Astrocyte of the cerebellum (primary cell): ENCODE data around the gene KTN1.

Experiments used
- DNase-seq: peaks from one replicate; pipeline ENCODE4 v3.0.0-alpha.2; 2011; ENCODE audit warnings: low read depth
- H3K4me3 ChIP-seq: 2 replicates; pipeline ENCODE4 v1.5.1; 2011; ENCODE audit warnings: mild to moderate bottlenecking, low read depth, low read length, moderate library complexity
- in situ Hi-C: cut with HindIII; loops from 2 replicates; pipeline ENCODE4 v1.10.0; 2017; ENCODE audit warnings: low sequenced_read_pairs
- TF ChIP-seq, protein P1 (sequence below): IDR thresholded peaks from 2 replicates; pipeline ENCODE4 v1.5.1; 2012; ENCODE audit warnings: low read length, low read depth, moderate library complexity, mild to moderate bottlenecking; ENCODE audit errors: missing control alignments

Gene KTN1

DNA sequence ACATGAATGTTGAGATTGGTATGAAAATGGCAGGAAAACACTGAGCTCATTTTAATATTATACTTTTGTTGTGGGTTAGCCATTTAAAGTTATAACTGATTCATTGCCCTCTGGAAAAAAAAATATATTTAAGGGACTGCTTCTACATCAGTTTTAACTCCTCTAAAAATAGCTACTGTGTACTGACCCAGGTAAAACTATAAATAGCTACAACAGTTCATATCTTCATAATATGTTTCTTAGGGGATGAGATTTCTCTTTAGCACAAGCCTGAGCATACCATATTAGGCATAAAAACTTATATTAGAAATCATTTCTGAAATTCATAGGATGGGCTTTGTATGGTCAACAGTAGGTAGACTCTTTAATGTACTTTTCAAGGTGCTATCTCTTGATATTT is 81.0 kb downstream of the KTN1 start:
- in situ Hi-C loops: no loop called here
- no peak overlapping the region for H3K4me3 ChIP-seq
- DNase-seq: no peak
- TF ChIP-seq, protein P1, sequence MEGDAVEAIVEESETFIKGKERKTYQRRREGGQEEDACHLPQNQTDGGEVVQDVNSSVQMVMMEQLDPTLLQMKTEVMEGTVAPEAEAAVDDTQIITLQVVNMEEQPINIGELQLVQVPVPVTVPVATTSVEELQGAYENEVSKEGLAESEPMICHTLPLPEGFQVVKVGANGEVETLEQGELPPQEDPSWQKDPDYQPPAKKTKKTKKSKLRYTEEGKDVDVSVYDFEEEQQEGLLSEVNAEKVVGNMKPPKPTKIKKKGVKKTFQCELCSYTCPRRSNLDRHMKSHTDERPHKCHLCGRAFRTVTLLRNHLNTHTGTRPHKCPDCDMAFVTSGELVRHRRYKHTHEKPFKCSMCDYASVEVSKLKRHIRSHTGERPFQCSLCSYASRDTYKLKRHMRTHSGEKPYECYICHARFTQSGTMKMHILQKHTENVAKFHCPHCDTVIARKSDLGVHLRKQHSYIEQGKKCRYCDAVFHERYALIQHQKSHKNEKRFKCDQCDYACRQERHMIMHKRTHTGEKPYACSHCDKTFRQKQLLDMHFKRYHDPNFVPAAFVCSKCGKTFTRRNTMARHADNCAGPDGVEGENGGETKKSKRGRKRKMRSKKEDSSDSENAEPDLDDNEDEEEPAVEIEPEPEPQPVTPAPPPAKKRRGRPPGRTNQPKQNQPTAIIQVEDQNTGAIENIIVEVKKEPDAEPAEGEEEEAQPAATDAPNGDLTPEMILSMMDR: no peak

DNA sequence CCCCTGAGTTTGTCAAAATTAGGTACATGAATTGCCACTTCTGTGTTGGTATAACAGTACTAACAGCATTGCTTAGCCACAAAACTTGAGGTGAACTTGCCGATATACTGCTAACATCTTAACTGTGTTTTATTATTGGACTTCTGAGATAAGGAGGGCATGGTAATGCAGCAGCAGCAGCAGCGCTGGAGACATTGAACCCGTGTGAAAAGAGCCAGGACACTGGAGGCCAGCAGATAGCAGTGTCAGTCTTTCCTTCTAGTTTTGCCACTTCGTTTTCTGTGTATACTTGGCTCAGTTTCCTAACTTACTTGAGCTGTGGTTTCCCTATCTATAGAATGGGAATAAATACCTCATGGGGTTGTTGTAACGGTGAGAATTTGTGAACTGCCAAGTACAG is 82.7 kb downstream of the KTN1 start:
- in situ Hi-C loops: no loop called here
- TF ChIP-seq, protein P1: no peak
- DNase-seq: no peak
- no peak overlapping the region for H3K4me3 ChIP-seq

DNA sequence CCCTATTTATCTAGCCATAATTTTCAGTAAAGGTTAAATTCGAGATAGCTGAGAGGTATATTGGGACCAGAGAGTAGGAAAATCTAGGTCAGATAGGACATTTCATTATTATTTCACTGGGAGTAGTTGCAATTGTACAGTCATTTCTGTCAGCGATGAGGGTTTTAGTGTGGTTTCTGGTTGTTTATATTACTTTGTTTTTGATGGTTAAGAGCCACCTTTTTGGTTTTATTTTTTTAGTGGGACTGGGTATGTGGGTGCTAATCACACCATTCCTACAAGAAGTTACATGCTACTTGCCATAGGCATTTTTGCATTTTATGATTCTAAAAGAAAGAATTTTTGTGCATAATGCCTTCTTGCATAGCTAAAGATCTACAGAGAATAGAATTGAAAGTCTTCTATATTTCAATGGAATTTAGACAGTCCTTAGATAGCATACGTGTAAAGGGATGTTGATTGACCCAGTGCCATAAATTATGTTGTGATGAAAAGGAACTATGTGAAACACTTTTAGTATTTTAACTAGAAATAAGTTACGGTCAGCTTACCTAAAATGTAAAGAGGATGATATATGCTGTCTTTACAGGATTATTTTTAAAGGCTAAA is 85.2 kb downstream of the KTN1 start:
- H3K4me3 ChIP-seq: no peak overlapping the region
- peak; percentile 24 for DNase-seq
- TF ChIP-seq, protein P1: no peak
- in situ Hi-C loops: no loop called here

DNA sequence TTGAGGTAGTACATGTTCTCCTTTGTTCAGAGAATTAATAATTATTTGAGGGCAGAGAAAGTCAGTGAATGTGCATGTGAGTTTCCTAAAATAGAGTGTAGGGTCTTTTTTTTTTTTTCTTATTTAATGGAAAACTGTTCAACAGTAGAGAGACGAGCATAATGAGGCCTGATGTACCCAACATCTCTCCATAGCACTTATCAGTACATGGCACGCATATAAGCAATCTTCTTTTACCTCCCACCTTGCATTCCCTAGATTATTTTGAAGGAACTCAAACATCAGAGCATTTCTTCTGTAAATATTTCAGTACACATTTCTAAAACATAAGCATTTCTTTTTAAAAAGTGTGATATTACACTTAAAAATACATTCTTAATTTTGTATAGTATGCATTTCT is 87.8 kb downstream of the KTN1 start:
- TF ChIP-seq, protein P1: no peak
- in situ Hi-C loops: no loop called here
- DNase-seq: no peak
- H3K4me3 ChIP-seq: no peak overlapping the region

DNA sequence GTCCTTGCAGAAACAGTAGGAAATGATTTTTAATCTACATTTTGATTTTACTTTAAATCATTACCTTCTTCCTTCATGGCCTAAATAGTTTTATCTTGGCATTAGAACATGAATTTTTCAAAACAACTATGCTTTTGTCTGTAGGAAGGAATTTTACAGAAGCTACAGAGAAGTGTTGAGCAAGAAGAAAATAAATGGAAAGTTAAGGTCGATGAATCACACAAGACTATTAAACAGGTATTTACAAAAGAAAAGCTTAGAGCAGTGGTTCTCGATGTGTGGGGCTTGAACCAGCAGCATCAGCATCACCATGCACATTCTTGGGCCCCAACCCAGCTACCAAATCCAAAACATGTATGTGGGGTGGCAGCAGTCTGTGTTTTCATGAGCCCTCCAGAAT is 91.6 kb downstream of the KTN1 start:
- in situ Hi-C loops: no loop called here
- no peak overlapping the region for H3K4me3 ChIP-seq
- TF ChIP-seq, protein P1: no peak
- DNase-seq: no peak

DNA sequence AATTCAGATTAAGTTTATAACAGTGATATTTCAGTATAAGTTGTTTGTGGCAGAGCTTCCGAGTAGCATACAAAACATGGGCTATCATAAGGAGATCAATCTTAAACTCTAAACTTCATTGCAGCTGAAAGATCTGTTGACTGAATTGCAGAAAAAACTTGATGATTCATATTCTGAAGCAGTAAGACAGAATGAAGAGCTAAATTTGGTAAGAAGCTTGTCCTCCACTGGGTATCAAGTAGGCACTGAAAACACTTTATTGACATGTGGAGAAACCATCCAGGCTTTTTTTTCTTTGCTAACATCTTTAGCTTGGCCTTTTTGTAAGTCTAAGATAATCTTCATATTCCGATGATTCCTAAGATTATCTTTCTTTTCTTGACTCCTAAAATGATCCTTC is 93.0 kb downstream of the KTN1 start:
- TF ChIP-seq, protein P1: no peak
- no peak for DNase-seq
- no peak overlapping the region for H3K4me3 ChIP-seq
- in situ Hi-C loops: no loop called here
